Left colon (tissue), 2 donors: ENCODE measurements around the gene CALHM6. TPM values are rescaled to one million over a fixed set of nuclear protein-coding genes. Genes with fewer than 3 reads are reported as not detected.
"Not testable (repeated sequence)": the region's sequence is repeated elsewhere in the genome, so short reads cannot be mapped to it uniquely, and the experiment has no call there.

Source experiments
- ATAC-seq: fragments of 200-7000 bp; cut with Tn5 transposase; one replicate; pipeline ENCODE4 v1.9.1; 2020; ENCODE audit warnings: mild to moderate bottlenecking, moderate library complexity
- DNase-seq, 2 donors: peaks; one replicate each; pipeline ENCODE4 v3.0.0-alpha.2; 2020
- intact Hi-C, 2 donors: fragments of 100-400 bp; cut with DNase I in 1 of 2; cut with micrococcal nuclease in 1 of 2; formaldehyde crosslinking; loops; one replicate each; pipeline versions ENCODE4 v1.11.2 to v1.14.0; 2022; cut with DNase I, micrococcal nuclease
- total RNA-seq, 2 donors: library from RNA; stranded (reverse); fragmentation: NEBNext Ultra II Directional; extraction: Animal tissue kit (Norgen Biotek cat#: 25700); gene quantifications; one replicate each; pipeline ENCODE4 v1.2.1, GENCODE V29; 2021
- donor health status: DM: no; HTN: no; CAD: no.
- donor health status: DM: yes; HTN: yes; CAD: no.

Gene CALHM6
- total RNA-seq, 2 donors from 2014 or later = 0.61 to 4.2 TPM

GRCh38 chr6:116465246-116465645 lies 4.1 kb downstream of the CALHM6 start:
- intact Hi-C loops = no loop called here
- no peak for ATAC-seq
- DNase-seq = no peak

DNA sequence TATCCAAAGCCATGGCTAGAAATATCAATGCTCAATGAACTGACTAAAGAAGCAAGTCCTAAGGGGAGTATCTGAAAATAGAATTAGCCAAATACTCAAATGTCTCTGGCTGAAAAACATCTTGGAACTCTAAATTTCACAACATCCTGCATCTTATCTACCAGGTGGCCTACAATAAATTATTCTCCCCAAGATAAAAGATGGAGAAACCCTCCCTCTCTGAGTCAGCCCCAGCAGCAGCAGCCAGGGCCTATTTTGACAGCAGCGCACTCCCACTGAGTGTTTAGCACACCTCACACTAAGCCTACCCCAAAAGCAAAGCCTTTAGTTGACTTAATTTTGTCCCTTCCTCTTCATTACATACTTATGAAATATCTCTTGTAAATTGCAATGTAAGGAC lies 5.9 kb downstream of the CALHM6 start:
- DNase-seq (no peak), ATAC-seq (no peak)

GRCh38 chr6:116467514-116467913 lies 6.3 kb downstream of the CALHM6 start:
- ATAC-seq (no peak), DNase-seq (no peak)
- intact Hi-C loops = no loop called here

More for the DNA sequence above, 5.9 kb downstream of the CALHM6 start:
- intact Hi-C loops = no loop called here

GRCh38 chr6:116468293-116468692 lies 7.1 kb downstream of the CALHM6 start:
- ATAC-seq (no peak), DNase-seq (no peak)

GRCh38 chr6:116471531-116471930 lies 10.4 kb downstream of the CALHM6 start:
- intact Hi-C loops = no loop called here
- ATAC-seq (no peak), DNase-seq (no peak)

More at GRCh38 chr6:116468293-116468692, 7.1 kb downstream of the CALHM6 start:
- intact Hi-C loops = no loop called here

- intact Hi-C loops = no loop called here
- DNase-seq = no peak
- ATAC-seq = no peak
Measured at GRCh38 chr6:116472706-116473105, 11.5 kb downstream of the CALHM6 start.

GRCh38 chr6:116475141-116475540 lies 14.0 kb downstream of the CALHM6 start:
- DNase-seq (no peak), ATAC-seq (no peak)
- intact Hi-C loops = no loop called here

- DNase-seq = no peak
- ATAC-seq = peak; percentile 50
- intact Hi-C loops = no loop called here
Measured at GRCh38 chr6:116476002-116476678, 15.0 kb downstream of the CALHM6 start.

DNA sequence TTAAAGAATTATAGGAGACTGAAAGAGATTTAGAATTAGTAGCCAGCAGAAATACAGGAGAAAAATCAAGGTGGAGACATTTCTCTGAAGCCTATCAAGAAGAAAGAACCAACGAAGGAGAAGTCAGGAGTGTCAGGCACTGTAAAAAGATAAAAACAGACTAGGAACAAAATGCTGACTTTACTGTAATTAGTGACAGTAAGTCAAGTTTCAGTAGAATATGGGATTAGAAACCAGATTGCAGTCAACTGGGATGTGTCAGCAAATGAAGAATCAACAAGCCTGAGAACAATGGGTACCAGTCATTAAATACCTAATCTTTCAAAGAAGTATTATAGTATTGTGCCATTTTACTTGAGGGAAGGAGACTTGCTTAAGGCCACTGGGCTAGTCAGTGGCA lies 21.6 kb downstream of the CALHM6 start:
- ATAC-seq (no peak), DNase-seq (no peak)
- intact Hi-C loops = no loop called here

DNA sequence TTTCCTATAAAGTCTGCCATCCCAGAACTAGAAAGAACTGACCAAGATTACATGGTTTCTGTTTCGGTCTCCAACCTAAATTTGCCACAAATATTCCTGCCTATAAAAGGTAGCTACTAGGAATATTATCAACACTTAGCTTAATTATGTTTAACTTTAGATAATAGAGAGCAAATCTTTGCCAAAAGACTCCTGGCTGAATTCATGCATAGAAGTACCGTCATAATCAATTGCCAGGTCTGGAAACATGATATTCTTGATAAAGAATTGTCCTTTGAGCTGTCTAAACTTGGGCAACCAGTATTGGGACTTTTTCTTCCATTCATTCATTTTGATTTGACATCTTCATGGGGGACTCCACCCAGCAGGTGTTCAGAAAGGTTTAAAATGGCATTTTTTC lies 22.4 kb downstream of the CALHM6 start:
- no peak for ATAC-seq
- no peak for DNase-seq
- intact Hi-C loops = no loop called here

DNA sequence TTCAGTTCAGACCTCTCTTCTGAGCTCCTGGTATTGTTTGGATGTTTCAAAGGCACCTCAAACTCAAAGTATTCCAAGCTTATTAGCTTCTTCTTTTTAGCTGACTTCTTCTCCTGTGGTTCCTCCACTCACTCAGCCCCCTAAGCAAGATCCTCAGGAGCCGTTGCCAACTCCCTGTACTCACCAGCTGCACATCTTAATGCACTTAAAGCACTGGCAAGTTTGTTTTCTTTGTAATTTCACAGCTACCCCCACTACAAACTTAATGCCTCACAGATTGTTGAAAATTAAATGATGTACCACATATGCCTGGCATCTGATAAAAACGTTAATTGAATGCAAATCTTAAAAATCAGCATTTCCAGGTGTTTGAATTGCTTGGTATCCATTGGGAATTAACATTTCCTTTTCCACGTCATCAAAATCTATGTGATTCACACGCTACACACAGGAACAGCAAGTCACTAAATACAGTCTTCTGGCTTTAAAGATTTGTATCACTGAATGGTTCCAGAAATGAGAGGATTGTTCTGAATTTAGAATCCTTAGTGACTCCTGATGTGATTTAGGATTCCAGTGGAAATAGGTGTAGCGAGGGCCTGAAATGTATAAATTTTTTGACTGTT lies 24.5 kb downstream of the CALHM6 start:
- intact Hi-C loops = no loop called here
- ATAC-seq (no peak), DNase-seq (no peak)

DNA sequence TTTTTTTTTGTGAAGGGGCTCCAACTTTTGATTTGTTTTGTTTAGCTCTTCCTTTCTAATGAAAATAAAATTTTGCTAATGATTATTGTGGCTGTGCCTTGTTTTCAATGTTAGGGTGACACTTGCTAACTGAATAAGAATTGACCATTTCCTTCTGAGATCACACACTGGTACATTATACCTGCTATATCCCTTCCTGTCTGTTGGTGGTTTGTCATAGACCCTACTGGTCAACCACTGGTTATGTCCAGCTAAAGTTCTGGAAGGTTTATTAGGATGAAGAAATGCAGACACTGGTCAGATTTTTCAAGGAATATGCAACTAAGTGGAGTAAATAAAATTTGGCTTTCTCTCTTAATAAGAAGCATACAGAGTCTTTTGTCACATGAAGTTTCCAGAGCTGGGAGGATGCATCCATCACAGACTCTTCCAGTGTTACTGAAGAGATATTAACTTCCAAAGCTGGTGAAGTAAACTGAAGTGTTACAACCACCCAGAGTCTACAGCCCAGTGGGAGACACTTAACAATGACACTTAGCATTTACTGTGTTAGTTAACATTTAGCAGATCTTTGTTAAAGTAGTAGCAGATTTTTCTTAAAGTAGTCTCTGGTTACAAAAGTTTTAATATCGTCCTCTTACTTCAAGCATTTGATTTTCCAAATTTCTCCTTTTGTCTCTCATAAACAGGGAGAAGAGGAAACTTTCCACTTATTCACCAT lies 30.6 kb downstream of the CALHM6 start:
- intact Hi-C loops = no loop called here
- DNase-seq (no peak), ATAC-seq (no peak)

DNA sequence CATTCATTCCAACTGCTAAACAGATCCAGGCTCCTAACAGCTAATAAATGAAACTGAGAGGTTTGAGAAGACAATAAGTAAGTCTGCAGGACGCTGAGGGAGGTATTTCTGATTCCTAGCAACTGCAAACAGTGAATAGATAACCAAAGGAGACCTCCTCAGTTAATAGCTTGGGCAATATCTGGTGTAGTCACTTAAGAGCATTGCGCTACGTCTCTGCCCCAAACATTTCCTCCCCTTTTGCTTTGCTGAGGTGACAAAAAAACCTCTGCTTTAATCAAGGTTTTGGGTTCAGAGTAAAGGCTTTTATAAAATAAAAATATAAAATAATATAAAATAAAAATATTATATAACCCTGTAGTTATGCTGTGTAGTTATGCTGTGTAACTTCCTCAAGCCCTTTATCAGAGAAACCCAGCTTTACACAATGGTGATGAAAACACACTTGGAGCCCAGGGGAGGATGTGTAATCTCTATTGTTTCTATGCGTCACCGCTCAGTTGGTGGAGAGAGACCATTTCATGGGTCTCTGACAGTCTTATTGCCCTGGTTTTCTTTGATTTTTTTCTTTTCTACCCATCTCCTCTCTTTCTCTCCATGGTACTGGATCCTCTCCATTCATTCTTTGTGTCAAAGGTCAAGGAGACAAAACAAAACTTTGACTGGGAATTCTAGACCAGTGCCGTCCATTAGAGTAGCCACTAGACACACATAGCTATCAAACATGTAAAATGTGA lies 31.3 kb downstream of the CALHM6 start:
- no peak for DNase-seq
- intact Hi-C loops = no loop called here
- ATAC-seq = no peak

DNA sequence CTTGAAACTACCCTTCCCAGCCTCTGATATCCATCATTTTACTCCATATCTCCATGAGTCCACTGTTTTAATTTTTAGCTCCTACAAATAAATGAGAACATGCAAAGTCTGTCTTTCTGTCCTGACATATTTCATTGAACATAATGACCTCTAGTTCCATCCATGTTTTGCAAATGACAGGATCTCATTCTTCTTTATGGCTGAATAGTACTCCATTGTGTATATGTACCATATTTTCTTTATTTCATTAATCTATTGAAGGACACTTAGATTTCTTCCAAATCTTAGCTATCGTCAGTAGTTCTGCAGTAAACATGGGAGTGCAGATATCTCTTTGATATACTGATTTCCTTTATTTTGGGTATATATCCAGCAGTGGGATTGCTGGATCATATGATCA lies 34.0 kb downstream of the CALHM6 start:
- intact Hi-C loops, ATAC-seq, DNase-seq: not testable (repeated sequence)

DNA sequence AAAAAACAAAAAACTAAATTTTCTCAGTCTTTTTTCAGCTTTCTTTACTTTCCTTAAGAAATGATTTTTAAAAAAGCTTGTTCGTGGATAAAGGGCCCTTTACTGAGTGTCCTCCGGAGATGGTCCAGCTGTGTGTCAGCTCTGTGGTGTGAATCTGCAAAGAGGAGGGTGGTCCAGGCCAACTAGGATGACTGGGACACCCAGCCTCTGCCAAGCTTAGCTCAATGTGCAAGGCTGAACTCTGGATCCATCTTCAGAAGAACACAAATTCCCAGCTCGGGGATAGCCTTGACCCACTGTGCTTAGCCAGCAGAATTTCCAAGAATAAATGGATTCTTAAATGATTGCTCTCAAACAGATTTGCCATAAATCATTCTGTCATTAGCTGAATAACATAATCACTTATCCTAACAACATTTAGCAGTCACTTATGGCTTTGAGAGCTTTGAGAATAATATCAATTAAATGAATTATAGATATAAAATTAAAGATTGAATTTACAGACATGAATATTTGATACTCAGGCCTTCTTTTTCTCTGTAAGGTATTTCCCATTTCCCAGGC lies 36.0 kb downstream of the CALHM6 start:
- intact Hi-C loops = no loop called here
- ATAC-seq = no peak
- DNase-seq = no peak

- ATAC-seq = no peak
- intact Hi-C loops = no loop called here
- DNase-seq = peak in 1 of 2 donors; percentile 5
Measured at GRCh38 chr6:116500969-116501433, 39.8 kb downstream of the CALHM6 start.

GRCh38 chr6:116507324-116507723 lies 46.1 kb downstream of the CALHM6 start:
- ATAC-seq (no peak), DNase-seq (no peak)
- intact Hi-C loops = no loop called here

DNA sequence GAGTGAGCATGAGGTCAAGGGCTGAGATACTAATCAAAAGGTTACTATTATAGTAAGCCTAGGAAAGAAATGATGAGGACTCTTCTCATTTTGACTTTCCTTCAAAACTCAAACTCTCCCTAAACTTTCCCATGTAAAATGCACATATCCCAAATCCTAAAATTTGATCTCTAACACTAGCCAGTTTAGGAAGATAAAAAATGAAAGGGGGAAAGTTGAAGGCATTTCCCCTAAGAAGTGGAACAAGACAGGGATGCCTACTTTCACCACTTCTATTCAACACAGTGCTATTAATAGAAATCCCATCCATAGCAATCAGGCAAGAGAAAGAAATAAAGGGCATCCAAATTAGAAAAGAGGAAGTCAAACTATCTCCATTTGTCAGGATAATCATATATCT lies 47.4 kb downstream of the CALHM6 start:
- ATAC-seq (no peak), DNase-seq (no peak)
- intact Hi-C loops = no loop called here
